ENCODE data around the gene CEP78.

Gene CEP78

GRCh38 chr9:78288214-78288892, 52.5 kb downstream of the CEP78 start:
- no peak for DNase-seq

DNA sequence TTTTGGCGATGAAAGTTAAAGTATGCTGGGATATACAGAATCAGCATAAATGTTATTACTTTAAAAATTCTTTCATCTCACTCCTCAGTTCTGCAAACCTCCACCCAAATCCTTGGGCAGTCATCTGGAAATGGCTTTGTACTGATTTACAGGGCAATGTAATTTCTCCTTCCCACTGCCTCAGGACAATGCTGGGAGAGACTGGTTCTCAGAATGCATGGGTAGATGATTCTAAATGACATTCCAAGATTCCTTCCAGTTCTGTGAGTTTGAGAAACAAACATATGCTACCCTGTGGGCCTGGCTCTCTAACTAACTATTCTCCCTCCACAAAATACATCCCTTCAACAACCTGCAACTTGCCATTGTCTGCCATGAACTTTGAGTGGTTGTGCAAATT, 53.6 kb downstream of the CEP78 start:
- DNase-seq = peak; percentile 26

DNA sequence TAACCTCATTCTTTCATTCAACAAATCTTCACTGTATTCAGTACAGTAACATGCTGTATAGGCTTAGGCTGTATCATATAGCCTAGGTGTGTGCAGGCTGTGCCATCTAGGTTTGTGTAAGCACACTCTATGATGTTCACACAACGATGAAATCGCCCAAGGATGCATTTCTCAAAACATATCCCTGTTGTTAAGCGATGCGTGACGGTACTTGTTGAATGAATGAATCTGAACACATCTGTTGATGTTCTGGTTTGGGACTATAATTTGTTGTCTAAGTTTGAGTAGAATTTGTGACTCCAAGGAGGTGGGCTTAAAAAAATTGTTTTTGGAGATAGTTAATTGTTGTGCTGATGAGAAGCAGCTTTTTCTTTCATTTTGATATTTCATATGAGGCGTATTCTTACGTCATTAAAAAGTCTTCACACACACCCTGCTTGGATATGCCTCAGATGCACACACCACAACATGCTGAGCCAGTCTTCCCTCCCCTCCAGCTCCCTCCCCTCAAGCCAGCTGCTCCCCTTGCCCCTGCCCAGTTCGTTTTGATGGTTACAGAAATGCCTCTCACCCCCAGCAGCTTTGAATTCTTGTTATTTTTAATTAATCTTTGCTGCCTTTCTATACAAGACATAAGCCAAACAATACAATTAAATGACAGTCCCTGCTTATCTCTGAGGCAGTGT, 55.5 kb downstream of the CEP78 start:
- no peak for DNase-seq

GRCh38 chr9:78292026-78292425, 56.2 kb downstream of the CEP78 start:
- DNase-seq = no peak

DNA sequence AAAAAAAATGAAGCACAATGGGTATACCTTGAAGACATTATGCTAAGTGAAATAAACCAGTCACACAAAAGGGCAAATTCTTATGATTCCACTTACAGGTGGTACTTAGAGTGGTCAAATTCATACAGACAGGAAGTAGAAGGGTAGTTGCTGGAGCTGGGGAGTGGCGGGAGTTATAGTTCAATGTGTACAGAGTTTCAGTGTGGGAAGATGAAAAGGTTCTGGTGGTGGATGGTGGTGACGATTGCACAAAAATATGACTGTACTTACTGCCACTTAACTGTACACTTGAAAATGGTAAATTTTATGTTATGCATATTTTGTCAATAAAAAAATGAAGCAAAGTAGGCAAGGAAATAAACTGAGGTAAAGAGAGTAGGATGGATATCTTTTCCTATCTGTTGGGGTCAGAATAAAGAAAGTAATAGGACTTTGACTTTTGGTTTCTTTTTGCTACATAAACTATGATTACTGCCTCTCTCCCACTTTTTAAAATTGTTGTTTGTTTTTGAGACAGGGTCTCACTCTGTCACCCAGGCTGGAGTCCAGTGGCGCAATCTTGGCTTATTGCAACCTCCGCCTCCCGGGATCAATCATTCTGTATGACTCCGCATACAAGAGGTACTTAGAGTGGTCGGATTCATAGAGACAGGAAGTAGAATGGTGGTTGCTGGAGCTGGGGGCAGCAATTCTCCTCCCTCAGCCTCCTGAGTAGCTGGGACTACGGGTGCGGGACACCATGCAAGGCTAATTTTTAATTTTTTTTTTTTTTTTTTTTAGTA, 57.0 kb downstream of the CEP78 start:
- no peak for DNase-seq

DNA sequence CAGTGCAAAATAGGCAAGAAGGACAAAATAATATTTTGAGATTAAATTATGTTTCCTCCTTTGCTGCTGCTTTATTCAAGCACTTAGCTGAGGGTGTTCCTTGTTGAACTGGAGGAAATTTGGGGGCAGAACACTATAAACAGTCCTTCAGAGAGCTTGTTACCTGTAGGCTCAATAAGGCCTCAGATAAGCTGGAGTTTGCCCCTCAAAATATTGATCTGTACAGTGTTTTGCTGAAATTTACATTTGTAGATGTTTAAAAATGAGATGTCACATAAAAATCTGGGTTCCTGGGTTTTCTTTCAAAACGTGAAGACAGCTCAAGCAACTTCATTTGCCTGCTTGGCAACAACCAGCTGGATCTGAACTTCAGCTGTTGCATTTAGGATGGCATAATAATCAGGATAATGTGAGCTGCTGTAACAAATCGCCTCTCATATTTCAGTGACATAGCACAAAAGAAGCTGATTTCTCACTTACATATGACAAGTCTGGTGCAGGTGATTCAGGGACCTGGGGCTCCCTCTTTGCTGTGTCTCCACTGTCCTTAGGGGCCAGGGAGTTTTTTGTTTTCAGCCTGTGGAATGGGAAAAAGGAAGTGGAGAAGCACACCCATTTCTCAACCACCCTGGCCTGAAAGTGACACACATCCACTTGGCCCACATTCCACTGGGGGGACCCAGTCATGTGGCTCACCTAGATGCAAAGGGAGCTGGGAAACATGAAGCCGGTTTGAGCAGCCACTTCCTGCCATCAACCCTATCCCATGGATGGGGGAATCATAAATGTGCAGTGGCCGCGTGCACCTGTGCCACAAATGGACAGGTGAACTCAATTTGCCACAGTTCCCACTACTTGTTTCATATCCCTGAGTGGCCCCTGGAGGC, 58.7 kb downstream of the CEP78 start:
- no peak for DNase-seq

- DNase-seq = no peak
These were observed 59.3 kb downstream of the CEP78 start for GRCh38 chr9:78295177-78295575.

DNA sequence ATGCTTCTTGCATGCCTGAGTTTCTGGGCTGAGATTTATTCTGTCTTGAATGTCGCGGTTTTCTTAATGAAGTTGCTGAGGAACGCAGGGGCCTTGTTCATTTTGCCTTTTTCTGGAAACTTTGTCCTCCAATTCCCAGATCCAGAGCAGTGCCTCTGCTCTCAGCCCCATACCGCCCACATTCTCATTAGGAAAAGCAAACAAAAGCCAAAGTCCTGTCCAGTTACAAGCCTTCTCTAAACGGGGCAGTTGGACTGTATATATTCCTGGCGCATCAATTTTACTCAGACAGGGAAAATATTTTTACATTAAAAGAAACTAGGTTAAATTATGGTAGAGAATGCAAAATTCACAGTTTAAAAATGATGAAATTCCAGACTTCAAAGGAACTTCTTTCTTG, 59.9 kb downstream of the CEP78 start:
- DNase-seq = no peak

- no peak for DNase-seq
These were observed 60.5 kb downstream of the CEP78 start for GRCh38 chr9:78296201-78296892.

- DNase-seq = peak; percentile 96
These were observed 61.2 kb downstream of the CEP78 start, which contains the start of gene PSAT1 for GRCh38 chr9:78296893-78297671. Gene PSAT1, plus strand, starts transcription at chr9:78297125. Its CDS starts 86 bp downstream, at chr9:78297211.

DNA sequence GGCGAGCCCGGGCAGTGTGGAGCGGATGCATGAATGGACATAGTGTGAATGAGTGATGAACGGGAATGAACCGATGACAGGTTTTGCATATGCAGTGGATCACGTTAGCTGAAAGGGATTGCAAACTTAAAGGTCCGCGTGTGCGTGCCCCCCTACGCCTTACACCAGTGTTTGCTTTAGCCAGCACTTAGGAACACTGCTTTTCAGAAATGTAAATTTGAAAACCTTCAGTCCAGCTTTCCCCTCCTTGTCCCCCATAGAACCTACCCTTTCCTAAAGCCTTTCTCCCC, 61.7 kb downstream of the CEP78 start:
- DNase-seq = no peak

- DNase-seq = peak; percentile 38
These were observed 62.3 kb downstream of the CEP78 start for GRCh38 chr9:78298046-78298765.

DNA sequence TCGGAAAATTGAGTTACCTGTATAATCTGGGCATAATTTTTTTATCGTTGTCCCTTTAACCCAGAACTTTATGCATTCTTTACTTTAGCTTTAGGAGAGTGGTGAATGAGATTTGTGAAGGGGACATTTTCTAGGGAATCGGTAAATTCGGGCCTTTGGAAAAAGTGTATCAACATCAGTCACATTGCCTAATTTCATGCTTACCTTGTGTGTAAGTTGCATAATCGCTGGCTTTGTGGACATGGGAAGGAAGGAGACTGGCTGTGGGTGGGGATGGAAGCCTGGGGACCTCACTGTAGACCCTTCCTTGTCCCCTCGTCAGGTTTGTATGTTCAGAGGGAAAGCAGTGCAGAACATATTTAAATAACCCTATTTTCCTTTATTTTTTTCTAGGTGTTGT, 64.3 kb downstream of the CEP78 start:
- no peak for DNase-seq

GRCh38 chr9:78301466-78301865, 65.6 kb downstream of the CEP78 start:
- DNase-seq = no peak

GRCh38 chr9:78303377-78304062, 67.6 kb downstream of the CEP78 start:
- no peak for DNase-seq

- no peak for DNase-seq
These were observed 68.5 kb downstream of the CEP78 start for GRCh38 chr9:78304357-78304756.

GRCh38 chr9:78306222-78307076, 70.6 kb downstream of the CEP78 start:
- DNase-seq = no peak

DNA sequence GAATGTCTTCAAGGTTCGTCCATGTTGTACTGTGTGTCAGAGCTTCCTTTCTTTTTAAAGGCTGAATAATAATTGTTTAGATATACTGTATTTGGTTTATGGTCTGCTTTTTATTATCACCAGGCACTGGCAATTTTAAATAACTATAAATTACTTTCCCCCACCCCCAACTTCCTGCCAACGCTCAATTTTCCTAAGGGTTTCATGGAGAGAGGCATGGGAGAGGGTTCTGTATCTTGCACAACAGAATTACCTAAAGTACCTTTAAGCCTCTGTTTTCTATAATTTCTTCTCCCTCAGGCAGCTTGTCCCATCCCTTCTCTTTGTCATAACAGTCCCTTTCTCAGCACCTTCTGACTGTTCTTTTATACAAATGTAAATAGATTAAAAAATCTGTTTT, 71.5 kb downstream of the CEP78 start:
- DNase-seq = no peak

DNA sequence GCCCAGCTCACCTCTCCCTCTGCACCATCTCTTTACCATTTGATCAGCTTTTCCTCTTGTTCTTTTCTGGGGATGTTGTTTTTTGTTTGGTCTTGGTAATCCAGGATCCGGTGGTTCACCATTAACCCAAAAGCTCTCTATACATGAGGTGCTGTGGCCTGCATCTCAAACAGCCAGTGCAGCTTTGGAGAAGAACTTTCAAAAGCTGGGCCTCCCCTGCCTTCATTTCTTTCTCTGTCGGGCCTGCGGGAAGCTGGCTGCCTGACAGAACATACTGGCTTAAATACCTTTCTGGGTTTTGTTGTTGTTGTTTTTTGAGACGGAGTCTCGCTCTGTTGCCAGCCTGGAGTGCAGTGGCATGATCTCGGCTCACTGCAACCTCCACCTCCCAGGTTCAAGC, 73.2 kb downstream of the CEP78 start:
- DNase-seq = no peak
